ENCODE data around the gene POLR2F.

POLR2F gene

GRCh38 chr22:38007330-38007902 is 53.9 kb downstream of the POLR2F start:
- FAIRE-seq, result no peak

- FAIRE-seq, result no peak
Observed at GRCh38 chr22:38009000-38009806, 55.7 kb downstream of the POLR2F start.

DNA sequence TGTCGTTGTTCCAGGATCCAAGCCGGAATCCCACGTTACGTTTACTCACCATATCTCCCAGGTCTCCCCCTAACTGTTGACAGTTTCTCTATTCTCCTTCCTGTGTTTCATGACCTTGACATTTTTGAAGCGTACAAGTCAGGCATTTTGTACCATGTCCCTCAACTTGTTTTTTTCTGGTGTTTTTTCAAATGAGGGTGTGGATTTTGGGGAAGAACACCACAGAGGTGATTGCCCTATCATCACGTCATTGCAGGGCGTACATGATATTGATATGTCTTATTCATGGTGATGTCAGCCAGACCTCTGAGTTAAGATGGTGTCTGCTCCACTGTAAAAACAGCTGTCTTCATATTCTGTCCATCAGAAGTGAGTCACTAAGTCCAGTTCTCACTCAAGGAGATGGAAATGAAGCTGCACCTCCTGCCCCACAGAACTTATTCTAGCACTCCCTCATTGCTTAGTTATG is 59.1 kb downstream of the POLR2F start:
- FAIRE-seq, result no peak

GRCh38 chr22:38014083-38014482 is 60.6 kb downstream of the POLR2F start:
- no peak for FAIRE-seq

DNA sequence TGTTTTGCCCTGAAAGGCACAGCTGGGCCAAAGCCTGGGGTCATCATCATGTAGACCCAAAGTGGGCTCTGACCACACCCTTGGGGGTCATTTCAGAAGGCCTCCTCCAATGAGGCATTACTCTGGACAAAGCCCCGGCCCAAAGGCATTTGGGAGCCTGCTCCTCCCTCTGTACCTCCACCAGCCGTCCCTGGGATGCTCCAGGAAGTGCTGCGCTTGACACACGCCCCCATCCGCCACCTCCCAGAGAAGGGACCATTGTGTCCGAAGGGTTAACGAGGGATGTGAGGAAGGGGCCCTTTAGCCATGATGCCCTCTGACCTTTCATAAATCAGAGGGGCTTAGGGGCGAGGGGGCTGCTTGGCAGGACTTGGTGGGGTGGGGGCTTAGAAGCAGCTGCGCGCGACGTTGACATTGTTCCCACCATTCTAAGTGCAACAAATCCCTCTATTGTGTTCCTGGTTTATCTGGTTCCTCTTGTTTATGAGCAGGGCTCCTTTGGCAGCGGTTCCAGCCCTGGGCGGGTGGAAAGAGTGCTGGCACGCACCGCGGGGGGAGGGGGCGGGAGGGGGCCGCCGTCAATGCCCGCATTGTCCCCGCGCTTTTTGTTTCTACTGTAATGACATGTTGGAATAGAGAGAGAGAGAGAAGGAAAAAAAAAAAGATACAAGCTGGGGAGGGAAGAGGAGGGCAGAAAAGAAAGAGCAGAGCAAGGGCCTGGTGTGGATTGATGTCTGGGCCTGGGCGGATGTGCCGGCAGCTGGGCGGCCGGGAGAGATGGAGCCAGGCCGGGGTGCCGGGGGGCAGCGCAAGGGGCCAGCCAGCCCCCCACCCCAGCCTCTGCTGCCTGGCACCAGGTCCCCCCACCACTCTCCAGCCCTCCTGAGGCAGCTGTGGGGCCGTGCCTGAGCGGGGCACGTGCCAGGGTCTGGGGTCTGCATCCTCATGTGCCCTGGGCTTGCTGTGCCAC is 63.0 kb downstream of the POLR2F start:
- no peak for FAIRE-seq

GRCh38 chr22:38017272-38017920 is 63.9 kb downstream of the POLR2F start:
- no peak for FAIRE-seq

DNA sequence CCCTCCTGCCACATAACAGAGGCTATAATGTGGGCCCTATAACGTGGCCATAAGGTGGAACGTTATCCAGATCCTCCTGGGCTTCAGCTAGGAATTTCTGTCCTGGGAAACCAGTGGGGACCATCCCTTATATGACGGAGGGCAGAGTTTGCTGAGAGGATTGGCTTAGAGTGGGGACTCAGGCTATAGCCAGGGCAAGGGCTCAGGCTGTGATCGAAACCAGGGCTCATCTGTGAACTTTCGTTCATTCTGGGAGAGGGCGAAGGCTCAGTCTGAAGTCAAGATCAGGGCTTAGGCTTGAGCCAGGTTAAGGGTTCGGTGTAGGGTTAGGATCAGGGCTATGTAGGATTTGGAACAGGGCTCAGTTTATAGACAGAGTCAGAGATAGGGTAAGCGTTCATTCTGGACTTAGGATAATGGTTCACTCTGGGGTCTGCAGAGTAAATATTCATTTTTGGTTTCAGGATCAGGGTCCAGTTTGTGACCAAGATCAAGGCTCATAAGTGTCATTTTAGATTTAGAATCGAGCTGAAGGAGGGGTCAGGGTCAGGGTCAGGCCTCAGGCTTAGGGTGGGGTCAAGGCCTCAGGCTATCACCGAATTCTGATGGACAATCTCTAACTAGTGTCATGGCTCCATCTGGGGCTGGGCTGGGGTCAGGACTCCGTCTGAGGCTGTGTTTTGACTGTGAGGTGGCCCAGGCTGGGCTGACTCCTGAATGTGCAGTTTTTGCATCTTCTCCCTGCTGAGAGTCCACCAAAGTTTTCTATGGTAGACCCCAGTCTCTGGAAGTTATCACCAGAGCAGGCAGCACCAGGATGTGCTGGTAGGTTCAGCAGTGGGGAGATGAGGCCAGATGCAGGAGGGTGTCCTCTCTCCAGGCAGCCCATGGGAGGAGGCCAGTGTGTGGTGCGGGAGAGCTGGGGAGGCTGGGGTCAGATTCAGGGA is 64.7 kb downstream of the POLR2F start:
- FAIRE-seq, result no peak
